ENCODE results near the gene DCPS.
"Not testable (repeated sequence)": the region's sequence is repeated elsewhere in the genome, so short reads cannot be mapped to it uniquely, and the experiment has no call there.

- not testable (repeated sequence) for TF ChIP-seq POLR2A, POLR2AphosphoS5, EP300 (IDR thresholded peaks at IDR 0.05)
Observed at GRCh38 chr11:126365508-126365907, 61.6 kb downstream of the DCPS start.
